SU-DHL-6 (cell line): ENCODE results near the gene FLOT2.

ENCODE experiments used
- H2AFZ ChIP-seq: fragments of 200-600 bp; sonication (generic); 2 replicates; pipeline ENCODE4 v1.6.1; 2014; ENCODE audit warnings: low read depth, mild to moderate bottlenecking, moderate library complexity, mixed read lengths, antibody characterized with exemption, low read length; ENCODE audit not compliant: severe bottlenecking
- H3F3A ChIP-seq: fragments of 200-600 bp; shearing (Covaris generic); 2 replicates; pipeline ENCODE4 v1.6.0; 2016; ENCODE audit warnings: antibody characterized with exemption, mild to moderate bottlenecking; ENCODE audit not compliant: insufficient read depth
- H3K27ac ChIP-seq: fragments of 200-600 bp; sonication (generic); 2 replicates; pipeline ENCODE4 v1.5.1; 2016; ENCODE audit warnings: low read depth, mild to moderate bottlenecking, low read length, moderate library complexity, mixed read lengths
- H3K27me3 ChIP-seq: fragments of 200-600 bp; sonication (generic), shearing (Covaris generic); 2 replicates; pipeline ENCODE4 v1.6.0; 2014; ENCODE audit warnings: mild to moderate bottlenecking, low read length
- H3K36me3 ChIP-seq: fragments of 200-600 bp; sonication (generic); 2 replicates; pipeline ENCODE4 v1.6.1; 2014; ENCODE audit warnings: mild to moderate bottlenecking, low read length, mixed read lengths
- H3K4me2 ChIP-seq: fragments of 300-600, 200-600 bp; shearing (Covaris generic), sonication (generic); 2 replicates; pipeline ENCODE4 v1.6.0; 2014; ENCODE audit warnings: low read length, low read depth, mild to moderate bottlenecking; ENCODE audit not compliant: poor library complexity, severe bottlenecking
- H3K4me3 ChIP-seq: fragments of 200-600 bp; sonication (generic); 2 replicates; pipeline ENCODE4 v1.5.1; 2014; ENCODE audit warnings: antibody characterized with exemption, low read length, mild to moderate bottlenecking, mixed read lengths; ENCODE audit not compliant: insufficient read depth, poor library complexity, severe bottlenecking
- H3K79me2 ChIP-seq: fragments of 200-600 bp; sonication (generic); 2 replicates; pipeline ENCODE4 v1.6.1; 2014; ENCODE audit warnings: mild to moderate bottlenecking, low read length, moderate library complexity; ENCODE audit not compliant: insufficient read depth
- H3K9ac ChIP-seq: fragments of 200-600 bp; sonication (generic); 2 replicates; pipeline ENCODE4 v1.7.0; 2014; ENCODE audit warnings: mild to moderate bottlenecking, low read length
- H3K9me2 ChIP-seq: fragments of 200-600 bp; sonication (generic); replicated peaks from 2 replicates; pipeline ENCODE4 v1.6.1; 2014; ENCODE audit warnings: low read length; ENCODE audit not compliant: insufficient read depth
- H3K9me3 ChIP-seq: fragments of 200-600 bp; sonication (generic); 2 replicates; pipeline ENCODE4 v1.6.1; 2014; ENCODE audit warnings: low read length, mixed read lengths; ENCODE audit not compliant: insufficient read depth
- H4K20me1 ChIP-seq: fragments of 200-600 bp; sonication (generic); 2 replicates; pipeline ENCODE4 v1.6.1; 2014; ENCODE audit warnings: low read depth, mild to moderate bottlenecking, antibody characterized with exemption, low read length, moderate library complexity, mixed read lengths
- EZH2phosphoT487 ChIP-seq: fragments of 200-600 bp; sonication (generic), shearing (Covaris generic); conservative IDR thresholded peaks from 2 replicates; pipeline ENCODE4 v1.6.1; 2018; ENCODE audit warnings: mild to moderate bottlenecking, antibody characterized with exemption, low read length, moderate library complexity, mixed read lengths
- TF ChIP-seq, protein P1 (sequence below): fragments of 200-600 bp; sonication (generic); IDR thresholded peaks from one replicate; pipeline ENCODE4 v1.5.1; 2017; ENCODE audit warnings: antibody characterized with exemption, mild to moderate bottlenecking, low read length, moderate library complexity; ENCODE audit not compliant: insufficient read depth, poor library complexity, severe bottlenecking

The FLOT2 gene

DNA sequence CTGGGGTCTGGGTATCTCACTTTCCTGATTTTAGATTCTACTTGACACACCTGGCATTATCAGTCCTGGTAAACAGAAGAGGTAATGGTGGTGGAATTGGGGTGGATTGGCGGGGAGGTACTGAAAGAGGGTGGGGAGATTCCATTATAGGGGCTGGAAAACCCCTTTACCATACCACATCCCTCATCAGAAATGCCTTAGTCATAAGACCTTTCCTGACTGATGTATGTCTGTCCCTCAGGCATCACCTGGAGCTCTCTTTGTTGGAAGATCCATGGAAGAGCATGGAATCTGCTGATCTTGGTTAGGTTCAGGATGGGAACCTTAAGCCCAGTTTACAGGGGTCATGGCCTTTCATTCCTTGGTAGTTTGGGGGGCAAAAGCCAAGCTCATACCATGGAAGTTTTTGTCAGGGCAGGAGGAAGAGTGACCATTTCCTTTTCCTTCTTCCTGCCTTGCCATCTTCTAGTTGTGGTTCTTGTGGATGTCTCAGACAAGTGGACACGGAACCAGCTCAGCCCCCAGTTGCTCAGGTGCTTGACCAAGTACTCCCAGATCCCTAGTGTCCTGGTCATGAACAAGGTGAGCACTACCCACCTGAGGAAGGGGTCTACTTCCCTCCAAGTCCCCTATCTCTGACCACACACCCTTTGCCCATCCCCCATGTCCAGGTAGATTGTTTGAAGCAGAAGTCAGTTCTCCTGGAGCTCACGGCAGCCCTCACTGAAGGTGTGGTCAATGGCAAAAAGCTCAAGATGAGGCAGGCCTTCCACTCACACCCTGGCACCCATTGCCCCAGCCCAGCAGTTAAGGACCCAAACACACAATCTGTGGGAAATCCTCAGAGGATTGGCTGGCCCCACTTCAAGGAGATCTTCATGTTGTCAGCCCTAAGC, 39.4 kb downstream of the FLOT2 start:
- Histone ChIP-seq H3K27me3 (no peaks in the 10 kb centered on the region), H3K4me2 (no peak overlapping the region), H3K9me3 (no peaks in the 10 kb centered on the region), H3K4me3 (no peak overlapping the region), H3K36me3 (no peaks in the 10 kb centered on the region), H3F3A (peaks cover 4% of the 10 kb centered on the region; the same call in 1 of the 2 replicates), H4K20me1 (no peaks in the 10 kb centered on the region), H2AFZ (no peak overlapping the region), H3K9ac (no peak overlapping the region), H3K79me2 (peaks cover 6% of the 10 kb centered on the region; the same call in 1 of the 2 replicates), H3K9me2 (no peaks in the 10 kb centered on the region), H3K27ac (no peak overlapping the region)
- TF ChIP-seq, protein P1, sequence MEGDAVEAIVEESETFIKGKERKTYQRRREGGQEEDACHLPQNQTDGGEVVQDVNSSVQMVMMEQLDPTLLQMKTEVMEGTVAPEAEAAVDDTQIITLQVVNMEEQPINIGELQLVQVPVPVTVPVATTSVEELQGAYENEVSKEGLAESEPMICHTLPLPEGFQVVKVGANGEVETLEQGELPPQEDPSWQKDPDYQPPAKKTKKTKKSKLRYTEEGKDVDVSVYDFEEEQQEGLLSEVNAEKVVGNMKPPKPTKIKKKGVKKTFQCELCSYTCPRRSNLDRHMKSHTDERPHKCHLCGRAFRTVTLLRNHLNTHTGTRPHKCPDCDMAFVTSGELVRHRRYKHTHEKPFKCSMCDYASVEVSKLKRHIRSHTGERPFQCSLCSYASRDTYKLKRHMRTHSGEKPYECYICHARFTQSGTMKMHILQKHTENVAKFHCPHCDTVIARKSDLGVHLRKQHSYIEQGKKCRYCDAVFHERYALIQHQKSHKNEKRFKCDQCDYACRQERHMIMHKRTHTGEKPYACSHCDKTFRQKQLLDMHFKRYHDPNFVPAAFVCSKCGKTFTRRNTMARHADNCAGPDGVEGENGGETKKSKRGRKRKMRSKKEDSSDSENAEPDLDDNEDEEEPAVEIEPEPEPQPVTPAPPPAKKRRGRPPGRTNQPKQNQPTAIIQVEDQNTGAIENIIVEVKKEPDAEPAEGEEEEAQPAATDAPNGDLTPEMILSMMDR = no peak
- no peak for TF ChIP-seq EZH2phosphoT487

DNA sequence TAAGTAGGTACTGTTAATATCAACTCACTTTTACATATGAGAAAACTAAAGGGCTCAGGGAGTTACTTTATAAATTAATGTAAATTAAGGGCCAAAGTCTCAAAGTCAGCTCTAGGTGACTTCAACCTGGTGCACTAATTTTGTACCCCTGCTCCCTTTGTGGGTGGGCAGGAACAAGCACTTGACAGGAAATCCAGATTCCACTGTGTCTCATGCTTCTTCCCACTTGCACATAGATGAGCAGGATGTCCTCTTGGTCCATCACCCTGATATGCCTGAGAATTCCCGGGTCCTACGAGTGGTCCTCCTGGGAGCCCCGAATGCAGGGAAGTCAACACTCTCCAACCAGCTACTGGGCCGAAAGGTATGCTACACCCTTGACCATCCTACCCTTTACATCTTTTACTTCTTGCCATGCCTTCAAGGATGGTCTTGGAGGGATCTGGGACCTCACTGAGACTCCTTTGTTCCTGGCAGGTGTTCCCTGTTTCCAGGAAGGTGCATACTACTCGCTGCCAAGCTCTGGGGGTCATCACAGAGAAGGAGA, 41.4 kb downstream of the FLOT2 start:
- Histone ChIP-seq H2AFZ (no peak overlapping the region), H3K36me3 (no peaks in the 10 kb centered on the region), H3F3A (peaks cover 4% of the 10 kb centered on the region; the same call in 1 of the 2 replicates), H3K9me2 (no peaks in the 10 kb centered on the region), H3K79me2 (peaks cover 6% of the 10 kb centered on the region; the same call in 1 of the 2 replicates), H3K27me3 (no peaks in the 10 kb centered on the region), H3K27ac (no peak overlapping the region), H3K9me3 (no peaks in the 10 kb centered on the region), H3K4me3 (no peak overlapping the region), H3K9ac (no peak overlapping the region), H3K4me2 (peak overlapping the region; percentile 62), H4K20me1 (no peaks in the 10 kb centered on the region)
- TF ChIP-seq, protein P1 = no peak
- TF ChIP-seq EZH2phosphoT487 = no peak

DNA sequence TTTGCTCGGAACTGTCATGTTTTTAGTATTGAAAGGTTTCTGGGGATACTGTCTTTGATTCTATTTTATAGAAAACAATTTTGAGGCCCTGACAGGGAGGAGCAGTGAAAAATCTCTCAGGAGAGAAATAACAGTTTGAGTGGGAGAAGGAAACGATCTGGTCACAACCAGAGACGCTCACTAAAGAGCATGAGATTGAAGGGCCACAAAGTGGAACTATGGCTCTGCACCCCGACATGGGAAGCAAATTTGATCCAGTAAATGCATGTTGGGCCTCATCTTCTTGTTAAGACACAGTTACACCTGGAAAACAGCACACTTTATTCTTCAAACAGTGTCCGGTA, 42.2 kb downstream of the FLOT2 start:
- Histone ChIP-seq H3K4me3 (peak overlapping the region; percentile 60), H3K9me2 (no peaks in the 10 kb centered on the region), H3K9me3 (no peaks in the 10 kb centered on the region), H3K4me2 (peak overlapping the region; percentile 62), H3K9ac (peak overlapping the region; percentile 68), H2AFZ (peak overlapping the region; percentile 75), H3K36me3 (no peaks in the 10 kb centered on the region), H3K79me2 (peaks cover 6% of the 10 kb centered on the region; the same call in 1 of the 2 replicates), H3F3A (peaks cover 4% of the 10 kb centered on the region; the same call in 1 of the 2 replicates), H3K27me3 (no peaks in the 10 kb centered on the region), H4K20me1 (no peaks in the 10 kb centered on the region), H3K27ac (no peak overlapping the region)
- TF ChIP-seq, protein P1 = no peak
- no peak for TF ChIP-seq EZH2phosphoT487
